H9 (cell line): ENCODE data around the gene CCDC169. TPM values are rescaled to one million over a fixed set of nuclear protein-coding genes. Genes with fewer than 3 reads are reported as not detected.

Source experiments
- DNase-seq: peaks from one replicate; pipeline ENCODE4 v3.0.0-alpha.2; 2017
- H2AFZ ChIP-seq: one replicate; pipeline ENCODE4 v1.6.1; 2013; ENCODE audit warnings: mild to moderate bottlenecking, low read length, control low read depth, moderate library complexity
- H2AK5ac ChIP-seq: 2 replicates; pipeline ENCODE4 v1.6.1; 2013; ENCODE audit warnings: low read length, control low read depth, mixed read lengths; ENCODE audit not compliant: insufficient read length
- H2BK120ac ChIP-seq: one replicate; pipeline ENCODE4 v1.6.1; 2013; ENCODE audit warnings: low read depth, mild to moderate bottlenecking, low read length, control low read depth, inconsistent platforms; ENCODE audit not compliant: poor library complexity, severe bottlenecking
- H2BK12ac ChIP-seq: 2 replicates; pipeline ENCODE4 v1.6.1; 2013; ENCODE audit warnings: low read length, control low read depth, mixed read lengths, low read depth; ENCODE audit not compliant: insufficient read length
- H2BK15ac ChIP-seq: 2 replicates; pipeline ENCODE4 v1.6.1; 2013; ENCODE audit warnings: low read depth, low read length, control low read depth
- H2BK20ac ChIP-seq: one replicate; pipeline ENCODE4 v1.6.1; 2013; ENCODE audit warnings: low read depth, mild to moderate bottlenecking, low read length, control low read depth, inconsistent platforms; ENCODE audit not compliant: poor library complexity, severe bottlenecking
- H2BK5ac ChIP-seq: 2 replicates; pipeline ENCODE4 v1.6.1; 2013; ENCODE audit warnings: low read length, control low read depth, mixed read lengths; ENCODE audit not compliant: insufficient read length
- H3K14ac ChIP-seq: 2 replicates; pipeline ENCODE4 v1.6.1; 2013; ENCODE audit warnings: low read length, control low read depth; ENCODE audit not compliant: insufficient read depth
- H3K18ac ChIP-seq: 2 replicates; pipeline ENCODE4 v1.6.1; 2013; ENCODE audit warnings: low read depth, mild to moderate bottlenecking, mixed read lengths, low read length, control low read depth; ENCODE audit not compliant: insufficient read length
- H3K23ac ChIP-seq: 2 replicates; pipeline ENCODE4 v1.6.1; 2013; ENCODE audit warnings: low read length, control low read depth, mixed read lengths, low read depth; ENCODE audit not compliant: insufficient read length
- H3K23me2 ChIP-seq: 2 replicates; pipeline ENCODE4 v1.6.1; 2013; ENCODE audit warnings: low read depth, mild to moderate bottlenecking, mixed read lengths, low read length, control low read depth; ENCODE audit not compliant: insufficient read length, poor library complexity, severe bottlenecking
- H3K27ac ChIP-seq: 2 replicates; pipeline ENCODE4 v1.5.1; 2013; ENCODE audit warnings: low read length, control low read depth, mixed read lengths, low read depth; ENCODE audit not compliant: insufficient read length
- H3K27me3 ChIP-seq: 2 replicates; pipeline ENCODE4 v1.6.1; 2013; ENCODE audit warnings: low read length, control low read depth, inconsistent platforms; ENCODE audit not compliant: insufficient read depth
- H3K4ac ChIP-seq: 2 replicates; pipeline ENCODE4 v1.6.1; 2013; ENCODE audit warnings: low read depth, mild to moderate bottlenecking, control low read depth, inconsistent platforms, low read length, moderate library complexity
- H3K4me1 ChIP-seq: 2 replicates; pipeline ENCODE4 v1.6.1; 2013; ENCODE audit warnings: low read length, control low read depth, inconsistent platforms; ENCODE audit not compliant: insufficient read depth
- H3K4me2 ChIP-seq: 2 replicates; pipeline ENCODE4 v1.6.1; 2013; ENCODE audit warnings: low read length, control low read depth, mixed read lengths; ENCODE audit not compliant: insufficient read length, insufficient read depth
- H3K56ac ChIP-seq: 2 replicates; pipeline ENCODE4 v1.6.1; 2013; ENCODE audit warnings: low read depth, mild to moderate bottlenecking, mixed read lengths, low read length, control low read depth; ENCODE audit not compliant: insufficient read length
- H3K79me1 ChIP-seq: 2 replicates; pipeline ENCODE4 v1.6.1; 2013; ENCODE audit warnings: low read depth, mild to moderate bottlenecking, moderate library complexity, low read length, control low read depth, inconsistent platforms; ENCODE audit not compliant: insufficient read depth, poor library complexity, severe bottlenecking
- H3K79me2 ChIP-seq: 2 replicates; pipeline ENCODE4 v1.6.1; 2013; ENCODE audit warnings: low read length, control low read depth, inconsistent platforms; ENCODE audit not compliant: insufficient read depth
- H3K9ac ChIP-seq: 2 replicates; pipeline ENCODE4 v1.6.1; 2013; ENCODE audit warnings: low read length, control low read depth, mixed read lengths; ENCODE audit not compliant: insufficient read length; ENCODE audit errors: extremely low read depth
- H3K9me3 ChIP-seq: one replicate; pipeline ENCODE4 v1.6.1; 2013; ENCODE audit warnings: low read depth, low read length, inconsistent platforms; ENCODE audit not compliant: control insufficient read depth
- H3T11ph ChIP-seq: one replicate; pipeline ENCODE4 v1.6.1; 2013; ENCODE audit warnings: mild to moderate bottlenecking, low read length, control low read depth, inconsistent platforms
- H4K20me1 ChIP-seq: one replicate; pipeline ENCODE4 v1.6.1; 2013; ENCODE audit not compliant: control insufficient read depth, insufficient read length, insufficient read depth
- H4K5ac ChIP-seq: 2 replicates; pipeline ENCODE4 v1.6.1; 2013; ENCODE audit warnings: low read depth, mild to moderate bottlenecking, mixed read lengths, low read length, control low read depth; ENCODE audit not compliant: insufficient read length
- H4K8ac ChIP-seq: replicated peaks from 2 replicates; pipeline ENCODE4 v1.6.1; 2013; ENCODE audit warnings: low read length, control low read depth, mixed read lengths, low read depth; ENCODE audit not compliant: insufficient read length
- H4K91ac ChIP-seq: 2 replicates; pipeline ENCODE4 v1.6.1; 2013; ENCODE audit warnings: low read depth, mild to moderate bottlenecking, moderate library complexity, mixed read lengths, low read length, control low read depth; ENCODE audit not compliant: insufficient read length
- H3K27ac Mint-ChIP-seq, 3 experiments: 2 replicates in 2 of 3; 3 replicates in 1 of 3; pipeline ENCODE4 v1.8.0; 2020 to 2021; ENCODE audit warnings: mixed read lengths in 3 of 3, mild to moderate bottlenecking in 1 of 3, moderate library complexity in 1 of 3
- H3K27me3 Mint-ChIP-seq: 2 replicates; pipeline ENCODE4 v1.8.0; 2021; ENCODE audit warnings: low read depth, mild to moderate bottlenecking, moderate library complexity, mixed read lengths
- H3K36me3 Mint-ChIP-seq, 3 experiments: 2 replicates in 2 of 3; 3 replicates in 1 of 3; pipeline ENCODE4 v1.8.0; 2020 to 2021; ENCODE audit warnings: low read depth in 3 of 3, mixed read lengths in 3 of 3; ENCODE audit not compliant: insufficient read depth in 1 of 3
- H3K4me1 Mint-ChIP-seq, 2 experiments: 2 replicates each; pipeline ENCODE4 v1.8.0; 2020; ENCODE audit warnings: mixed read lengths in 2 of 2
- H3K4me3 Mint-ChIP-seq, 2 experiments: 2 replicates in 1 of 2; 3 replicates in 1 of 2; pipeline ENCODE4 v1.8.0; 2020 to 2021; ENCODE audit warnings: mild to moderate bottlenecking in 2 of 2, mixed read lengths in 2 of 2, moderate library complexity in 1 of 2
- H3K9me3 Mint-ChIP-seq, 2 experiments: 2 replicates in 1 of 2; 3 replicates in 1 of 2; pipeline ENCODE4 v1.8.0; 2020; ENCODE audit warnings: mild to moderate bottlenecking in 2 of 2, mixed read lengths in 2 of 2, moderate library complexity in 1 of 2
- CTCF ChIP-seq: fragments of 200-600 bp; sonication (generic); conservative IDR thresholded peaks from 3 replicates; pipeline ENCODE4 v1.8.0; 2021; ENCODE audit warnings: antibody characterized with exemption, mild to moderate bottlenecking
- WGBS: extraction: QIAGEN DNeasy Blood & Tissue Kit; methylation state at CpG from one replicate; pipeline ENCODE4 v1.1.7; 2013; ENCODE audit warnings: missing lambda C conversion rate, low lambda C conversion rate, mixed read lengths; ENCODE audit not compliant: insufficient read length; ENCODE audit errors: extremely low coverage; 5-methylcytosine and 5-hydroxymethylcytosine counted together
- total RNA-seq: library from RNA; stranded (reverse); gene quantifications from 2 replicates; pipeline ENCODE4 v1.2.1, GENCODE V29; 2021

The CCDC169 gene
- total RNA-seq, 1 experiment from 2014 or later: 19.1 TPM

- H3K27me3 ChIP-seq: no peaks in the 10 kb centered on the region
- H3K79me2 ChIP-seq: no peaks in the 10 kb centered on the region
- no peak overlapping the region for H3K4me3 Mint-ChIP-seq
- H3K4me2 ChIP-seq: no peak overlapping the region
- DNase-seq: no peak
- H2BK5ac ChIP-seq: no peak overlapping the region
- no peak overlapping the region for H2BK15ac ChIP-seq
- no peak overlapping the region for H4K91ac ChIP-seq
- H2BK20ac ChIP-seq: no peak overlapping the region
- no peak overlapping the region for H3K27ac Mint-ChIP-seq
- H3K27me3 Mint-ChIP-seq: no peaks in the 10 kb centered on the region
- no peak overlapping the region for H2AFZ ChIP-seq
- no peaks in the 10 kb centered on the region for H3K79me1 ChIP-seq
- no peak overlapping the region for H3K14ac ChIP-seq
- H3K23ac ChIP-seq: no peak overlapping the region
- no CpG with 5 or more reads among the region's 1 CpG for WGBS
- H3K36me3 Mint-ChIP-seq: peaks cover 0 to 22% (median 15%) of the 10 kb centered on the region in 3 experiments; a peak in 5 of 7 replicates
- H3K56ac ChIP-seq: no peak overlapping the region
- H3K18ac ChIP-seq: no peak overlapping the region
- no peaks in the 10 kb centered on the region for H3K9me3 ChIP-seq
- H3K23me2 ChIP-seq: no peaks in the 10 kb centered on the region
- H3K9ac ChIP-seq: no peak overlapping the region
- no peak overlapping the region for H2BK120ac ChIP-seq
- no peak overlapping the region for H2AK5ac ChIP-seq
- H3K9me3 Mint-ChIP-seq: peaks cover 0 to 8% of the 10 kb centered on the region in 2 experiments; a peak in 4 of 5 replicates
- TF ChIP-seq CTCF: no peak
- H2BK12ac ChIP-seq: no peak overlapping the region
- H3K4me1 Mint-ChIP-seq: no peaks in the 10 kb centered on the region
- no peaks in the 10 kb centered on the region for H4K20me1 ChIP-seq
- no peak overlapping the region for H4K8ac ChIP-seq
- no peak overlapping the region for H4K5ac ChIP-seq
- H3K27ac ChIP-seq: no peak overlapping the region
- no peaks in the 10 kb centered on the region for H3K4me1 ChIP-seq
- H3T11ph ChIP-seq: no peak overlapping the region
- H3K4ac ChIP-seq: no peak overlapping the region
These were observed 52.6 kb downstream of the CCDC169 start for GRCh38 chr13:36244990-36245389.
